Measurements from ENCODE around the gene TMA7.

DNA sequence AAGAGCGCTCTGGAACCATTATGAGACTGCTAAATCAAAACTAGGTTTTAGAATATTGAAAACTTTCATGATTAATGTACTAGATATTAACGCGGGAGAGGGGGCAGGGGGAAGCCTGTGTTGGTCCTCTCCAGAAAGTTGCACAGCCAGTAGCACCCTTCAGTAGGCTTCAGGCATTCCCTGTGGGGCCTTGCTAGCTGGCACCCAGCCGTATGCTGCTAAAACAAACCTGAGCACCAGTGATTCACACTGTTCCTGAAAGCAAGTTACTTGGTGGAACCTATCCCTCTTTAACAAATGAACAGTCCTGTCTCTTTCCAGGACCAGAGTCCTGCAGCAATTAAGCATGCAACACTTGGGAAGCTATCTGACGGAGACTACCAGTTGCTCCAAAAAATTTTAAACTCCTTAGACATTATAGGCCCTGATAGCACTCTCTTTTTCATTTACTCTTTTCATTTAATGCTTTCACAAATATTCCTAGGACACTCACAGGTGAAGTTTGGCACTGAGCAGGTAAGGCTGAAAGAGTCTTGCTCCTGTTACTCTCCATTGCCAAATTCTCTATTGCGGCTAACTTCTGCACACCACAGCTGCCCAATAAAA, 5.3 kb downstream of the TMA7 start:
- TF ChIP-seq ZNF600 (tag by site-specific recombination; IDR thresholded peaks at IDR 0.05), result no peak
- TF ChIP-seq, protein P1, sequence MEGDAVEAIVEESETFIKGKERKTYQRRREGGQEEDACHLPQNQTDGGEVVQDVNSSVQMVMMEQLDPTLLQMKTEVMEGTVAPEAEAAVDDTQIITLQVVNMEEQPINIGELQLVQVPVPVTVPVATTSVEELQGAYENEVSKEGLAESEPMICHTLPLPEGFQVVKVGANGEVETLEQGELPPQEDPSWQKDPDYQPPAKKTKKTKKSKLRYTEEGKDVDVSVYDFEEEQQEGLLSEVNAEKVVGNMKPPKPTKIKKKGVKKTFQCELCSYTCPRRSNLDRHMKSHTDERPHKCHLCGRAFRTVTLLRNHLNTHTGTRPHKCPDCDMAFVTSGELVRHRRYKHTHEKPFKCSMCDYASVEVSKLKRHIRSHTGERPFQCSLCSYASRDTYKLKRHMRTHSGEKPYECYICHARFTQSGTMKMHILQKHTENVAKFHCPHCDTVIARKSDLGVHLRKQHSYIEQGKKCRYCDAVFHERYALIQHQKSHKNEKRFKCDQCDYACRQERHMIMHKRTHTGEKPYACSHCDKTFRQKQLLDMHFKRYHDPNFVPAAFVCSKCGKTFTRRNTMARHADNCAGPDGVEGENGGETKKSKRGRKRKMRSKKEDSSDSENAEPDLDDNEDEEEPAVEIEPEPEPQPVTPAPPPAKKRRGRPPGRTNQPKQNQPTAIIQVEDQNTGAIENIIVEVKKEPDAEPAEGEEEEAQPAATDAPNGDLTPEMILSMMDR (tag by site-specific recombination; IDR thresholded peaks at IDR 0.05), result no peak
- TF ChIP-seq ZNF169 (tag by site-specific recombination; IDR thresholded peaks at IDR 0.05), result no peak
